Middle frontal gyrus (tissue), 1 donor: ENCODE data around the gene FBXW11.
"Not testable (repeated sequence)": the region's sequence is repeated elsewhere in the genome, so short reads cannot be mapped to it uniquely, and the experiment has no call there.

Experiments used
- DNase-seq: peaks from one replicate; pipeline ENCODE4 v3.0.0-alpha.2; 2015; ENCODE audit warnings: low spot score; ENCODE audit errors: extremely low spot score

FBXW11 gene

GRCh38 chr5:171955761-171956160, 50.7 kb downstream of the FBXW11 start:
- DNase-seq = no peak

- DNase-seq = no peak
These were observed 51.7 kb downstream of the FBXW11 start for GRCh38 chr5:171954721-171955120.

DNA sequence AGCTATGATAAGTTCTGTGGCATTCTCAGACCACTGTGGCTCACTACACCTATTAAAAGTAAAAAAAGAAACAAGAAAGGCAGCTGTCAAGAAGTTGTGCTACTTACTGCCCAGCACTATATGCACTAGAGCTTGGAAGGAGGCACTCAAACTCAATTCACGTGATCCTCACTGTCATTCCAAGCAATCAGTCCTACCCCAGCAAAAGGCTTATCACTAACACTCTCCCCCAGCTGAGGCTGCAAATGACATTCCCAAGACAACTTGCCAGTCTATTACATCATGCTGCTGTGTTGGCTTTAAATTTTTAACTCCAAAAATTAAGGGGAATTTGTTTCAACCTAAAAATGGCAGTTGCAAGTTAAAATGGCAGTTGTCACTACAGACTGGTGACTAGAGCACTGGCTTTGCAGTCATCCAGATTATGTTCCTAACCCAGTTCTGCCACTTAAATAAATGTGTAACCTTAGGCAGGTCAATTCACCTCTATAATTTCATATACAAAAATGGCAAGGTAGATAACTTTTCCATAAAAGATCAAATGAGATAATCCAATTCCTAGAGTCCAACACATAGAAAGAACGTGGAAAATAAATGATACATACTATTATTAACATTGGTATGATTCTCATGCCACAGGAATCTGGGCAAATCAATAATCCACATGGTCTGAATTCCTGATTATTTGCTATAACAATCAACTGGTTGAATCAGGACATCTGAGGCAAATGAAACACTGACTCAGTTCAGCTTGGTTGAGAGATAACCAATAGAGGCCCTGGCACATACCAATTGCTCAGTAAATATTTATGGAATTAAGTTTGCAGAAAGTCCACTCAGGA, 52.4 kb downstream of the FBXW11 start:
- DNase-seq = no peak

GRCh38 chr5:171952021-171952420, 54.4 kb downstream of the FBXW11 start:
- no peak for DNase-seq

DNA sequence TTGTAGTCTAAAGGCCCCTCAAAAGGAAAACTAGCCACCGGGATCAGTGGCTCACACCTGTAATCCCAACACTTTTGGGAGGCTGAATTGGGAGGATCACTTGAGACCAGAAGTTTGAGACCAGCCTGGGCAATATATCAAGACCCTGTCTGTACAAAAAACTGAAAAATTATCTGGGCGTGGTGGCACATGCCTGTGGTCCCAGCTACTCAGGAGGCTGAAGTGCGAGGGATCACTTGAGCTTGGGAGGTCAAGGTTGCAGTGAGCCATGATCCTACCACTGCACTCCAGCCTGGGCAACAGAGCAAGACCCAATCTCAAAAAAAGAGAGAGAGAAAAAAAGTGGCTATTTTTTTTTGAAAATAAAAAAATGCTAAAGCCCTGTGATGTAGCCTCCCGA, 55.2 kb downstream of the FBXW11 start:
- no peak for DNase-seq

DNA sequence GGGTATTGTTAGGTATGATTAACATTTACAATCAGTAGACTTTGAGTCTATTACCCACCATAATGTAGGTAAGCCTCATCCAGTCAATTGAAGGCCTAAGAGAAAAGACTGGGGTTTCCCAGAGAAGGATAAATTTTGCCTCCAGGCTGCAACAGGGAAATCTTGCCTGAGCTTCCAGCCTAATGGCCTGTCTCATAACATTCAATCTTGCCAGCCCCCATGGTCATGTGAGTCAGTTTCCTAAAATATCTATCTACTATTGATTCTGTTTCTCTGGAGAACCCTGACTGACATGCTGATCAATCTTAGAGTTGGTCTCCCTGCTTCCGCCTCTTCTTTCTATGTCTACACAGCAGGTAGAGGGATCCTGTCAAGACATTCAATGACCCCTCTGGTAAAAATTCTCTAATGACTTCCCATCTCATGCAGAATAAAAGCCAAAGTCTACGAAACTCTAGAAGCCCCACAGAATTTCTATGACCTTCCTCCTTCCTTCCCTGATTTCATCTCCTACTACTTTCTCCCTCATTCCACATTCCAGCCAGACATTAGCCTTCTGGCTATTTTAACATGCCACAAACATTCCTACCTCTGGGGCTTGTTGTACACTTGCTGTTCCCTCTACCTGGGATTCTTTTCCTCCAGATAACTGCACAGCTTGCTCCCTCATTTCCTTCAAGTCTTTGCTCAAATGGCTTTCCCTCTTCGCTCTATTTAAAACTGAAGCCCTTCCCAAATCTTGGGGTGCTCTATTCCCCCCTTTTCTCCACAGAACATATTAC, 60.2 kb downstream of the FBXW11 start:
- DNase-seq = no peak

GRCh38 chr5:171945476-171945875, 61.0 kb downstream of the FBXW11 start:
- no peak for DNase-seq

DNA sequence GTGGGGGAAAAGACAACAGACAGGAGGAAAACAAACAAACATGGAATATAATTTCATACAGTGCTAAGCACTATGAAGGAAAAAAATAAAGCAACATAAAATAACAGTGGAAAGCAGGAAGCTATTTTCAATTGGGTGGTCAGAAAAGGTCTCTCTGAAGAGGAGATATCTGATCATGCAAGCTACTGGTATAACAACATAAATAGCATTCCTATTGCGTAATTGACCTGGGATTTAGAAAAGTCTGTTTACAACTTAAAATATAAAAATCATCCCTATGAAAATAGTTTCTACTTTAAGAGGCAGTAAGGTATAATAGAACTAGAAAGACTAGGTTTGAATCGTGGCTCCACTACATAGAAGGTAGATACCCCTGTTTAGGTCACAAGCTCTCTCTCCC, 61.4 kb downstream of the FBXW11 start:
- DNase-seq = no peak

- DNase-seq = not testable (repeated sequence)
These were observed 64.3 kb downstream of the FBXW11 start for GRCh38 chr5:171942112-171942516.

DNA sequence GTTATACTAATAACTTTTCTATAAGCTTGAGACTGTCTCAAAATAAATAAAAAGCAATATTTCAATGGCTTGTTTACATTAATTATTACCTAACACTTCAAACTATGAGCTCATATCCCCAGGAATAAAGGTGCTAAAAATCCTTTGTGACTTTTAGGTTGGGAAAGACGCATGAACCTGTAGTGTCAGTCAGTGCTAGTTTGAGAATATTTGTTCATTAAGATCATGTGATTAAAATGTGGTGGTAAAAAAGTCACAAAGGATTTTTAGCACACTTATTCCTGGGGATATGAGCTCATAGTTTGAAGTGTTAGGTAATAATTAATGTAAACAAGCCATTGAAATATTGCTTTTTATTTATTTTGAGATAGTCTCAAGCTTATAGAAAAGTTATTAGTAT, 64.8 kb downstream of the FBXW11 start:
- not testable (repeated sequence) for DNase-seq

DNA sequence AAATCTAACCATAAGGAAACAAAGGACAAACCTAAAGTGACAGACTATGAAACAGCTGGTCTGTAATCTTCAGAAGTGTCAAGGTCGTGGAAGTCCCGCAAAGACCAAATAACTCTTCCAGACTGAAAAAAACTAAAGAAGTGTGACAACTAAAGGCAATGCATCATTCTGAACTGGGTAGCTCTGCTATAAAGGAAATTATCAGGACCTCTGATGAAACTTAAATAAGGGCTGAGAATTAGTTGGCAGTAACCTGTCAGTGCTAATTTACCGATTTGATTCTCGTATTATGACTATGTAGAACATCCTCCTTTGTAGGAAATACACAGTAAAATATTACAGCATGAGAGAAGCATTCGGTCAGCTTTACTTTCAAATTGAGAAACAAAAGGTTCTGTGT, 65.2 kb downstream of the FBXW11 start:
- DNase-seq = not testable (repeated sequence)

DNA sequence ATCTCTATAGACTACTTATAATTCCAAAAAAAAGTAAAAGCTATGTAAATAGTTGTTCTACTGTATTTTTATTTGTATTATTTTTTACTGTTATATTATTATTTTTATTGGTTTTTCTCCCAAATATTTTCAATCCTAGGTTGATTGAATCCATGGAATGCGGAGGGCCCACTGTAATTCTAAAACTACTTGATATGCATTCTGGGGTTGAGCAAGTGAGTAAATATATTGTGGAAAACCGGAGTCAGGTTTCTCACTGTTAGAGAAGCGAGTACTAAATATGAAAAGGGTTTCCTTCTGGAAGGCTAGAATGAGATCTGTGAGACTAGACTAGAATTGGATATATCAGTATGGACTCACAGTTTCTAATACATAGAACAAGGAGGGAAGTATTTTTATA, 66.5 kb downstream of the FBXW11 start:
- DNase-seq = no peak

DNA sequence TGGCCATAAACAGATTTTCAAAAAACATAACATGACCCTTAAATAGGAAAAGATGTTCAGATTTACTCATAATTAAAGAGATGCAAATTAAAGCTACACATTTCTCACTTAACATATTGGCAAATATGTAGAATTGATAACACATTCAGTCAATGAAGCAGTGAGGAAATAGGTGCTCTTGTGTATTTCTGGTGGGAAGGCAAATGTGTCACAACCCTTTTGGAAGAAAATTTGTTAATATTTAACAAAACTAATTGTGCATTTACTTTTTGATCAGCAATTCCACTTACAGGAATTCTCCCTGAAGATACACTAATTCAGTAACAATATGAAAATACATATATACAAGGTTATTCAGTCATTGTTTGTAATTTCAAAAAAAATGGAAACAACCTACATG, 68.1 kb downstream of the FBXW11 start:
- DNase-seq = no peak

GRCh38 chr5:171937351-171937750, 69.1 kb downstream of the FBXW11 start:
- DNase-seq = no peak

DNA sequence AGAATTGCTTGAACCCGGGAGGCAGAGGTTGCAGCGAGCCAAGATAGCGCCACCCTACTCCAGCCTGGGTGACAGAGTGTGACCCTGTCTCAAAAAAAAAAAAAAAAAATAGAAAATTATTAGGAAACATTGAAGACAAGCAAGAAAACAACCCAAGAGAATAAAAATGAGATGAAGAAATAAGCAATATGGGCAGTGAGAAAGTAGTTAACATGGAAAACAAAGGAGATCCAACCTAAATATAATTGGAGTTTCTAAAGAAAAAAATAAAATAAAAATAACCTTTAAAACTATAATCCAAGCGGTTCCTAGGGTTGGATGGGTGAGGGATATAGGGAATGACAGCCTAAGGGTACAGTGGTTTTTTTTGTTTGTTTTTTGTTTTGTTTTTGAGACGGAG, 71.9 kb downstream of the FBXW11 start:
- DNase-seq = no peak

GRCh38 chr5:171931163-171931562, 75.3 kb downstream of the FBXW11 start:
- DNase-seq = no peak

- no peak for DNase-seq
These were observed 79.0 kb downstream of the FBXW11 start for GRCh38 chr5:171927345-171927941.

DNA sequence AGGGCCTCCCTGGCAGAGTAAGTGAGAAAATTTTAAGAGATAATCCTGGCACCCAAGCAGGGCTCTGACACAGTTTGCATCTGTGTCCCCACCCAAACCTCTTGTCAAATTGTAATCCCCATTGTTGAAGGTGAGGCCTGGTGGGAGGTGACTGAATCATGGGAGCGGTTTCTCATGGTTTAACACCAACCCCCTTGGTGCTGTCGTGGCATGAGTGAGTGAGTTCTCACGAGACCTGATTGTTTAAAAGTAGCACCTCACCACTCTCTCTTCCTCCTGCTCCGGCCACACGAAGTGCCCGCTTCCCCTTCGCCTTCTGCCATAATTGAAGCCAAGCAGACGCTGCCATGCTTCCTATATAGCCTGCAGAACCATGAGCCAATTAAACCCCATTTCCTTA, 80.1 kb downstream of the FBXW11 start:
- DNase-seq = no peak

DNA sequence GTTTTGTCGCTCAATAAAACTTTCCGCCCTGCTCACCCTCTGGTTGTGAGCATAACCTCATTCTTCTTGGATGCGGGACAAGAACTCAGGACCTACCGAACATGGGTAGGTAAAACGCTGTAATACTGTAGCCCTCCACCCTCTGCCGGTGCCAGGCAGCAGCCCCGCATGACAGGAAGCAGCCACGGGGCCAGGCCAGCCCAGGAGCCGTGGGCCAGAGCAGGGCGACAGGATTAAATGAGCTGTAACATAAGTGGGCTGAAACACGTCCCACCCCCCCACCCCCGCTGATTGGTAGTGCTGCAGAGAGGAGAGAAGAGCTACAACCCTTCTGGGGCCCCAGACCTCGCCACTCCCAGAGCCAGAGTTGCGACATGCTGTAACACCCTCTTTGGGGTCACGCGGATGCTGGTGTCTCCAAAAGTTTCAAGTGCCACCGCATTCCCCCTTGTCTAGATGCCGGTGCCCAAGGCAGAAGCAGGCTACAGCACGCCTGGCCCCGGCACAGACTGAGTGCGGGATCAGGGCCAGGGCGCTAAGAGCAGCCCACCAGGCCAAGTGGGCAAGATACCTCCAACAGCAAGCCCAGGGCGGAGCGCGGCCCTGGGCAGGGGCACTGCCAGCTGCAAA, 81.8 kb downstream of the FBXW11 start:
- no peak for DNase-seq

- no peak for DNase-seq
These were observed 85.6 kb downstream of the FBXW11 start for GRCh38 chr5:171920765-171921391.

GRCh38 chr5:171915700-171916099, 90.7 kb downstream of the FBXW11 start:
- not testable (repeated sequence) for DNase-seq
